Glomerular visceral epithelial cell (primary cell): ENCODE data around the gene KNDC1.
"Not testable (repeated sequence)": the region's sequence is repeated elsewhere in the genome, so short reads cannot be mapped to it uniquely, and the experiment has no call there.

Experiments
- DNase-seq: peaks from one replicate; pipeline ENCODE4 v3.0.0-alpha.2; 2016; ENCODE audit errors: extremely low spot score

The KNDC1 gene, protein sequence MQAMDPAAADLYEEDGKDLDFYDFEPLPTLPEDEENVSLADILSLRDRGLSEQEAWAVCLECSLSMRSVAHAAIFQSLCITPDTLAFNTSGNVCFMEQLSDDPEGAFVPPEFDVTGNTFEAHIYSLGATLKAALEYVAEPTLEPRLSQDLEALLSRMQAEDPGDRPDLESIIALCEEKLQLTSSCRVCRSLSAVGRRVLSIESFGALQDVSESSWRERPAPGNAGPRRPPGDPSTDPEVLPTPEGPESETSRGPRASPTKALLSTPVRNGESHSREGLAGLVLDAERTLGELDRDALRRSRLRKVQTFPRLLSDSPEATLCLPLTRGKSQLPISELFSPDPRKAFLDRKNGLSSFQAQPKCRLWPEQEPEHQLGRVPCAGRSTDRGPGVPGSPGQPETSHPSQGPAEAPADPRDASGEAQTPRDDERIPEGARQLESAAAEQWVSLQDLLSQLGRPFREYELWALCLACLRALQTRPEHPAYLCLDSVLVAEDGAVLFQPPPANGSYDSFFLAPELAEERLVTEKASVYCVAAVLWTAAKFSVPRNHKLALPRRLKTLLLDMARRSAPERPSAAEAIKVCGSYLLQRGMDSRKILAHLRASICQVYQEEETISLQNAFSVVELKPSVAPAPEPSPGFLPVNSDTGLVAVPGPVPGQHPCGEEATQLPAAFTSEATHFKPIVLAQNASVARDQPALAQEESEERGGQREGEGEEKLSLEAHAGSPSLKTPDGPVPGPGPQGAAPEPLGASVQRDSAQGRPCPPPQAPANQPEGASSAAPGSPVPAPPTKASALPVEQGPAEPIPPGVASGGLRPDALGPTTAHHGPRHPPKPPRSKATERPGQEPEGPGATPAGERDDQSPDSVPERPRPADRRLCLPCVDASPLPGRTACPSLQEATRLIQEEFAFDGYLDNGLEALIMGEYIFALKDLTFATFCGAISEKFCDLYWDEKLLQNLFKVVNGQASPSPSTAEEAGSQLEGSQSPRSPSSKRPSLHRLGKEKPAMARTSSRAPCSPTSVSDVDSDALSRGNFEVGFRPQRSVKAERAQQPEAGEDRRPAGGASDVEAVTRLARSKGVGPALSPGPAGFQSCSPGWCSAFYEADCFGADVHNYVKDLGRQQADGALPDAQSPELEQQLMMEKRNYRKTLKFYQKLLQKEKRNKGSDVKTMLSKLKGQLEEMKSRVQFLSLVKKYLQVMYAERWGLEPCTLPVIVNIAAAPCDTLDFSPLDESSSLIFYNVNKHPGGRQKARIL (N-terminal part only)

DNA sequence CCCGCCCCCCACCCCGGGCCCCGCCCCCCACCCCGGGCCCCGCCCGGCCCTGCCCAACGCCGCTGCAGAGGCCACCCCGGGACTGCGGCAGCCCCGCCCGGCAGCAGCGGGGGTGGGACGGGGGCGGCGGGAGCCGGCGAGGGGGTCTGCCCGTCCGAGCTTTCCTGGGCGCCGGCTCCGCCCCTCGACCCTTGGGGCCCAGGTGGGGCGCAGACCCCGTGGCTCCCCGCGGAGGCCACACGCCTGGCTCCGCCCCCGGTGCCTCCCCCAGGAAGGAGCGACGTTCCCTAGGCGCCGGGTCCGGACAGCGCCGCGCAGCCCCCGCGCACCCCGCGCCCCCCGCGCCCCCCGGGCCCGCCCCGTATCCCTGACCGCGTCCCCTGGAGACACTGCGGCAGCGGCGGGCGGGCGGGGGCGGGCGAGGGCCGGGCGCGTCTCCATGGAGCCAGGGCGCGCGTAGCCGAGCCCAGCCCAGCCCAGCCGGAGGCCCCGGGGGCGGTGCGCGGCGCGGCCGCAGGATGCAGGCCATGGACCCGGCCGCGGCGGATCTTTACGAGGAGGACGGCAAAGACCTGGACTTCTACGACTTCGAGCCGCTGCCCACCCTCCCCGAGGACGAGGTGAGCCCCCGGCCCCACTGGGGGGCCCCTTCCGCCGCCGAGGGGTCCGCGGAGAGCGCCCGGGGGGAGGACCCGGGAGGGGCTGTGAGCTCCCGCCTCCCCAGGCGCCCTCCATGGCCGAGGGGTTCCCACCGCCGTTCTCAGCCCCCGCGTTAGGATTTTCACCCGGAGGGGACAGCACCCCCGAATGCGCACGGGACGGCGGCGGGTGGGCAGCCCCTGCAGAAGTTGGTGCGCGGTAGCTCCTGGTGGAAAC lies at the start of gene KNDC1:
KNDC1 (plus strand) TSS at position 270 of the 876 bp plus-strand sequence; CDS start at position 519, 249 bp downstream.
- DNase-seq: peak; percentile 12

DNA sequence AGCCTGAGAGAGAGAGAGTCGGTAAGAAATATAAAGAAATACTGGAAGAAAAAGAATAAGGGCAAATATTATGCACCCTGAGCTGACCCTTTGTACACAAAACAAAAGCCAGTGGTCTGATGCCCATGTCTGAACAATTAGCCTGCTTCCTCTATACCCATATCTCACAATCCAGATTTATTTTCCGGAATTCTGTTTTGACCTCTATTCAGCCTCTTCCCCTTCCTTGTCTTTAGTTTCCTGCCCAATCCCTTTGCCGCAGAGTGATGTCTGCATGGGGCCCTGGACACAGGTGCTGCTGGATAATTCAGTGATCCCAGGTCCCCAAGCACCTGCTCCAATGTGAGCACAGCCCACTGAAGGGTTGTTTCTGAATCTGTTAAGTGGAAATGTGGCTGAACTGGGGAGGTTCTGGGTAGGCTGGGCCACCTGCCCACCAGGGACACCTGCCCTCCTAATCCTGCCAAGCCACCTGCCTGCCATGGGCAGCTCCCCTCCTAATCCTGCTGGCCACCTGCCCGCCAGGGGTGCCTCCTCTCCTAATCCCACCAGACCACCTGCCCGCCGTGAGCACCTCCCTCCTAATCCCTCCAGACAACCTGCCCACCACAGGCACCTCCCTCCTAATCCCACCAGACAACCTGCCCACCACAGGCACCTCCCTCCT lies 49.3 kb upstream of the KNDC1 start:
- no peak for DNase-seq

DNA sequence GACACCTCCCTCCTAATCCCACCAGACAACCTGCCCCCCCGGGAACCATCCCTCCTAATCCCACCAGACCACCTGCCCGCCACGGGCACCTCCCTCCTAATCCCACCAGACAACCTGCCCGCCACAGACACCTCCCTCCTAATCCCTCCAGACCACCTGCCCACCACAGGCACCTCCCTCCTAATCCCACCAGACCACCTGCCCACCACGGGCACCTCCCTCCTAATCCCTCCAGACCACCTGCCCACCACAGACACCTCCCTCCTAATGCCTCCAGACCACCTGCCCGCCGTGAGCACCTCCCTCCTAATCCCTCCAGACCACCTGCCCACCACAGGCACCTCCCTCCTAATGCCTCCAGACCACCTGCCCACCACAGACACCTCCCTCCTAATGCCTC lies 48.4 kb upstream of the KNDC1 start:
- DNase-seq: not testable (repeated sequence)

DNA sequence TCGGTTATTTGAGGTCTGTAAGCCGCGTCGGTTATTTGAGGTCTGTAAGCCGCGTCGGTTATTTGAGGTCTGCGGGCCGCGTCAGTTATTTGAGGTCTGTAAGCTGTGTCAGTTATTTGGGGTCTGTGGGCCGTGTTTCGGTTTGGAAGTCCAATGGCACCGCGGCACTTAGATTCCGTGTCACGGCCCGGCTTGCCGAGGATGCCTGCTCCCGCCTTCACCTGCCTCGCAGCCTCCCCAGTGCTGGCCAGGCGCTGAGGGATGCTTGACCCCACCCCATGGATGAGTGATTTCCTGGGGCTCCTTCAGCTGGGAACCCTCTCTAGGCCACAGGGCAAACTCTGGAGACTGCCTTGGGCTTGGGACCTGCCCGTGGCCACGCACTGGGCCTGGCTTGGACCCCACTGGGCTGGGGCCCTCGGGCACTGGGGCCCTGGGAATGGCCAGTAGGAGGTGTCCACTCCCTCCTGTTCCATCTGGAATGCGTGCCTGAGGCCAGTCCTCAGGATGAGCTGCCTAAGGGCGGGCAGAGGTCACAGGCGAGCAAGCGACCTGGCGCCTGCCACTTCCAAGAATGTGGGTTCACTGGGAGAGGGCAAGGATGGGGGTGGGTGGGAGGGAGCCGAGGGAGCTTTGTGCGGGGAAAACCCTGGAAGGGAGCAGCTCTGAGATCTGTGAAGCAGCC lies 46.7 kb upstream of the KNDC1 start:
- DNase-seq: no peak

DNA sequence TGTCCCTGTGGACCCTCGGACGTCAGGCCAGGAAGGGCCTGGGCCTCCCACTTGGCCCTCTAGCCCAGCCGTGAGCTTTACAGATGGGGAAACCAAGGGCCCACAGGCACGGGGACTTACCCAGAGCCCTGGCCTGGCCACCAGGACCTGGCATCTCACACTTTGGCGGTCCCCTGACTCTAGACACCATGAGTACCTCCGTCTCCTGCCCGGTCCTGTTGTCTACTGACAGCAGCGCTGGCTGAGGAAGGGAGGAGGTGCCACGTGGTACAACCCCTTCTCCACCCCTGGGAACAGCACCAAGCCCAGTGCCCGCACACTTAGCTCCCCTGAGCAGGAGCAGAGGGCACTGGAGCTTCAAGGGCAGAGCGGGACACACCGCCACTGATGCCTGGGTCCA lies 46.2 kb upstream of the KNDC1 start:
- DNase-seq: no peak

DNA sequence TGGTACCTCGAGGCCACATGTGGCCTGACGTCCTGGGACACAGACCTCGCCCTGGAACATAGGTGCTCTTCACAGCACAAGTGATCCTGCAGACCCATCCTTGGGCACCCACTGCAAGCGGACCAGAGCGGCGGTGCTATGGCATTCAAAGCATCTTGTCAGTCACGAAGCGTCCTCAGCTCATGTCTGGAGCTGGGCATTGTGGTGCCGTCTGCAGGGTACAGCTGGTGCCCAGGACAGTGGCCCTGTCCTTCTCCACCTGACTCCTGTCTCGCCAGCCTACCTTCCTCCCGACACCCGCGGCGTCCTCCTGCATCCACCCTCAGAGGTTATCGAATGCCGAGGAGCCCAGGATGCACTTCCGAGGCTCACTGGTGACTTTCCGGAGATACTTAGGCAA lies 45.8 kb upstream of the KNDC1 start:
- DNase-seq: no peak

DNA sequence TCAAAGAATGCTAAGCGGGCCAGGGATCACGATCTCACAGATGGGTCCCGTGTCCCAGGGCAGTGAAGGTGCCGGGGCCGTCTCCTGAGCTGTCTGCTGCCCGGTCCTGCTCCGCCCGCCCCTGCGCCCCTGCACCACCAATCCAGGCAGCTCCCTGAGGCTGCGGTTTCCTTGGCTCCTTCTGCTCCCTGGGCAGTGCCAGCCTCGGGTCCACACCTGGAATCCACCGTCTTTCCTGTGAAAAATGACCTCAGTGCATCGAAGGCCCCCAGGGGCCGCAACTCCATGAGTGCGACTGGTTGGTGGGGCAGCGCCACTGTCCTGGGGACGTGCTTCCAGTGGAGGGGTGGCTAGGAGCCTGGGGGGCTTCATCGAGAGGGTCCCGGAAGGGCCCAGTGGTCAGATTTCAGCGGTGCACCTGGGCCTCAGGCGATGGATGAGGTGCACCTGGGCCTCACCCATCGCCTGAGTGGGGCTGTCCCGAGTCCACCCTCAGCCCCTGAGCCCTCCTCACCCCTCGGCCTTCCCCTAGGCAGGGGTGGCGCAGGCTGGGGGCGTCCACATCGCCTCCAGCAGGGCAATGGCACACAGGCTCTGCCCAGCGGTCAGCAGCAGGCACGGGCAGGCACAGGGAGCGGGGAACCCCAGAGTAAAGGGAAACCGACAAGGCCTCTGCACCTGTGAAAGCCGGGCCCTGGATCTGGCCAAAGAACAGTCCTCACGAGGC lies 45.1 kb upstream of the KNDC1 start:
- DNase-seq: no peak

DNA sequence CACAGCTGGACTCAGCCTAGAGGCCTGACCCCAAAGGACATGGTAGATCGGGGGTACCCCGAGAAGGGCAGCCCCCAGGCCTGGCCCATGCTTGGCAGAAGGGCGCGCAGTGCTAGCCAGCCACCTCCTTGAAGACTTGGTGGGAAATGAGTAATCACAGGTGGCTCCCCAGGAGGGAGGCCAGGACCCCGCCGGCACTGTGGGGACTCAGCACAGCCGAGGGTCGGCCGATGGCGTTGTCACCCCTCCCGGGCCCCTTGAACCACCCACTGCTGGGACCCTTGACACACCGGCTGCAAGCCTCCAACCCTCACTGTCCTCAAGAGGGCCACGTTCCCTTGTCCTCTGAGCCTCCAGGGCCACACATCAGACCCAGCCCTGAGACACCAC lies 44.6 kb upstream of the KNDC1 start:
- no peak for DNase-seq

DNA sequence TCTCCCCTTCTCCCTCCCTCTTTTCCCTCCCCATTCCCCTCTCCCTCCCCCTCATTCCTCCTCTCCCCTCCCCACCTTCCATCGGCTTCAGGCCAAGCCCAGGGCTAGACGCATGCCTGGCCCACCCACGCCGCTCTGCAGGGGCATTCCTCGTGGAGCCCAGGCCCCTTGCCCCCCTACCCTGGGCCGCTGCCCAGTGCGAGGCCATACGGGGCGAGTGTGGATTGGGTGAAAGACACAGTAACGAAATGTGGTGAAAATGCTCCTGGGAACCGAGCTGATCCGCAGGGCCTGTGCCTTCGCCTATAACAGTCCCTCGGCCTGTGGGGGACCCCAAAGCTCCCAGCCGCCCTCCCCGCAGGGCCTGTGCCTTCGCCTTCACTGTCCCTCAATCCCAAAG lies 44.0 kb upstream of the KNDC1 start:
- no peak for DNase-seq

DNA sequence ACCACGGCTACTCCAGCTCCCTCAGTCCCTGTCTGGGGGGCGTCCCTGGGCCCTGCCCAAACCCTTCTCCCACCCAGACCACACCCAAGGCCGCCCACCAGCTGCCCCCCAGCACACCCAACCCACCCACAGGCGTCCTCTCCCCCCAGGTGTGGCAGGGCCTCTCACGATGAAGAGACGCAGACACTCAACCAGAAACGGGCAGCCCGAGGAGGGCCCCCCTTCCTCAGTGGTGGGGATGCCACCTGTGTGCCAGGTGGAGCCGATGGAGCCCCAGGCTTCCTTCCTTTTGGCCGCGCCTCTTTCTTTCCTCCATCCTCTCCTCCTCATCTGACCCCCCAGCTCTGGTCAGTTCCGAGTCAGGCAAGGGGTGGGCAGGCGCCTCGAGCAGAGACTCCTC lies 43.6 kb upstream of the KNDC1 start:
- no peak for DNase-seq

DNA sequence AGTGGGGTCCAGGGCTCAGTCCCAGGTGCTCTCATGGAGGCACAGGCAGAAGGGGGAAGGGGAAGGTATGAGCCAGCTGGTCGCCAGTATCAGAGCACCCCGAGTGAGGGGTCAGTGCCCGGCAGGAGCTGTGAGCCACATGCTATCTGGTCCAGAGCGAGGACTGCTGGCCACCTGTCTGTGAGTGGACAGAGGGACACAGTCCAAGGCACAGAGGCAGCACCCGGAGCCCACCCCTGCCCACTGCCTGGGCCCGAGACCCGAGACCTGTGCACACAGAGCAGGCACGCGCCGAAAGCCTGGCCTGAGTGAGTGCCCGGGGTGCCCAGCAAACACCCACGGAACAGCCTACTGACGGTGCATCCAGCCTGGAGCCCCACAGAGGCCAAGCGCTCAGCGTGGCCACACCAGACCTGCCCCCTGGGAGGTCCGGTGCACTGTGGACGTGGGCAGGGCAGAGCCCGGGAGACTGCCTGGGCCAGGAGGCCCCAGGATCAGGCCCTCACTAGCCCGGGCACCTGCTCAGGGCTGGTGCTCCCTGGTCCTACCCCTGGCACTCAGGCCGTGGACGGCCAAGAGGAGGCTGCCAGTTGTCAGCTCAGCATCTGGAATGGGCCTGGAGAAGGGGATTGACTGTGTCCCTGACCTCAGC lies 42.9 kb upstream of the KNDC1 start:
- DNase-seq: no peak

DNA sequence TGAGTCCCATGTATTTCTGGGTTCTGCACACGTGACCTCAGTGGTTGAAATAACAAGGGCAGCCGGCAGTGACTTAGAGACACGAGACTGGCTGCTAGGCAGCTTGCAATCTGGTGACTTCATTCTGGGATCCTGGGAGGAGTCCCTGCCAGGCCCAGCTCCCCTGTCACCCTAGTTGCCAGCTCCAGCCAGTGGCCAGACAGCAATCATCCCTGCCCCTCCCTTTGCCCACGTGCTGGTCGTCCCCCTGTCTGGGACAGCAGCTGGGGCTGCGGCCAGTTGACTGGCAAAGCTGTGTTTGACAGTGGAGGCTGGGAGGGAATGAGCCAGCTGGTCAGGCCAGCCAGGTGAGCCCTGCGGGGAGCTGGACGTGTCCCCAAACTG lies 42.3 kb upstream of the KNDC1 start:
- no peak for DNase-seq

DNA sequence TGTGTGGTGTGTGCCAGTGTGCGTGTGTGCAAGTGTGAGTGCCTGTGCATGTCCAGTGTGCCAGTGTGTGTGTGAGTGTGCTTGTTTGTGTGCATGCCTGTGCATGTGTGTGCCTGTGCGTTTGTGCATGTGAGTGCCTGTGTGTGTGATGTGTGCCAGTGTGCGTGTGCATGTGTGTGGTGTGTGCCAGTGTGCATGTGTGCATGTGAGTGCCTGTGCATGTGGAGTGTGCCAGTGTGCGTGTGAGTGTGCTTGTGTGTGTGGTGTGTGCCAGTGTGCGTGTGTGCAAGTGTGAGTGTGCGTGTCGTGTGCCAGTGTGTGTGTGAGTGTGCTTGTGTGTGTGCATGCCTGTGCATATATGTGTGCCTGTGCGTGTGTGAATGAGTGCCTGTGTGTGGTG lies 38.5 kb upstream of the KNDC1 start:
- DNase-seq: no peak

DNA sequence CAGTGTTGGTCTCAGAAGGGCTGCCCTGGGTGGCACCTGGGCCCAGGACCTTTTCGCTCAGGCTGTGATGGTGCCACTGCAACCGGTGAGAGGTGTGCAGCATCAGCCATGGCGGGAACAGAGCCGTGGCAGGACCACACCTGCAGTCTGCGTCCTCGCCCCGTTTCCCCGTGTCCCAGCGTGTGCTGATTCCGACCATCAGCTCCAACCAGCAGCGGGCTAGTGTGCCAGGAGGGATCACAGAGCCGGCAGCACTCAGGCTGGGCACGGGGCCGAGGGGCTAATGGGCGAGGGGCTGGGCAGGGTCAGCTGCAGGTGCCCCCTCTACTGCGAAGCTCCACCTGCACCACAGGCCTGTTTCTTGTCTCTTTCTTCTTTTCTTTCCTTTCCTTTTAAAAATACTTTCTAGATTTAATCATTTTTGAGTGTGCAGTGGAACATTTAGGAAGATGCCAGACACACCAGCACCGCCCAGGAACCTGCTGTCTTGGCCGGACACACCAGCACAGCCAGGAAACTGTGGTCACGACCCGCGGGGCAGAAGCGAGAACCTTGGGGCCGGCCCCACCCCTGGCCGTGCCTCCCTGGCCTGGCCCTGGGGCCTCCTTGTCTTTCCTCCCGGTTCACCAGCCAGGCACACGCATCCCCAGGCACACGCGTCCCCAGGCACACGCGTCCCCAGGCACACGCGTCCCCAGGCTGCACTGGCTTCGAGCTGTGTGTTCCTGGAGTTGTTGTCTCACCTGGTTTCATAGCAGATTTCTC lies 37.7 kb upstream of the KNDC1 start:
- DNase-seq: no peak

DNA sequence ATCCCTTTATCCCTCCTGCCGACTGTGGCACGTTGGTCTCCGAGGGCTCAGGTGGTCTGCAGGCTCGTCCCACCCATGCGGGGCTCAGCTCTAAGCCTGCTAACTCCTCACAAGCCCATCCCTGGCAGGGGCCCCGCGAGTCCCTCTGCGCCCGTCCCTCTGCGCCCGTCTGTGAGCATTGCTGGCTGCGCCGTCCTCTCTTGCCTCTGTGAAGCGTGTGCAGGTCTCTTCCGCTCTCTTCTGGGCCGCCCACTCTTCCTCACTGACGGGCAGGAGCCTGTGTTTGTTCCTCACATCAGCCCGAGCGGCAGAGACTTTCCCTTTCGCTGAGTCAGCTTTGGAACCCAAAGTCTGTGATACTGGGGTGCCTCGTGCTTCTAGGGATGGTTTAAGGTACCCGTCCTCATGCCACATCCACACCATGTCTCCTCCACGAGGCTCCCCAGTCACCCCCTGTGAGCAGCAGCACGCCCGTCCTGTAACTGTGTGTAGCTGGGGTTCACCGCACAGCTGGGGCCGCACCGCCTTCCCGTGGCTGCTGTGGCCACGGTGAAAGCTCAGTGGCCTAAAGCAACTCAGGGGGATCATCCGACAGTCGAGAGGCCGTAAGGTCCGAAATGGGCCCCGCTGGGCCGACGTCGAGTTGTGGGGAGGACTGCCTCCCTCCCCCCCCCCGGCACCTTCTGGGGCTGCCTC lies 36.8 kb upstream of the KNDC1 start:
- DNase-seq: no peak

DNA sequence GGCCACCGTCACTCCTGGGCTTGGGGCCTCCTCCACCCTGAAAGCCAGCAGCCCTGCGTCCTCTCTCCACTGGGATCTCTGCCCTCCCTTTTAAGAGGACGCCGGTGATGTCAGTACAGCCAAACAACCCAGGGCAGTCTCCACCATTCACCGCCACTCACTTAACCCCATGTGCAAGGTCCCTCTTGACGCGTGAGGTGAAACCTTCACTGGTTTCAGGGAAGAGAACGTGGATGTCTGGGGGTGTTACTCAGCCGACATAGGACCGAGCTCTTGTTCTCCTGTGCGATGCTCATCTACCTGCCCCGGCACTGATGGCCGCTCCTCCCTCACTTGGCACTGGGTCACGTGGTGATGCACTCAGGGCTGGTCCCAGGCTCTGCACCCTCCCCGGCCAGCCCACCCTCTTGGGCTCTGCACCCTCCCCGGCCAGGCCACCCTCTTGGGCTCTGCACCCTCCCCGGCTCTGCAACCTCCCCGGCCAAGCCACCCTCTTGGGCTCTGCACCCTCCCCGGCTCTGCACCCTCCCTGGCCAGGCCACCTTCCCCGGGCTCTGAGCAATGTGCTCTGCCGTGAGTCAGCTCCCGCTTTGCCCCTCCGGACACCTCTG lies 36.2 kb upstream of the KNDC1 start:
- no peak for DNase-seq
